ENCODE results near the gene TMEM108.

The TMEM108 gene

DNA sequence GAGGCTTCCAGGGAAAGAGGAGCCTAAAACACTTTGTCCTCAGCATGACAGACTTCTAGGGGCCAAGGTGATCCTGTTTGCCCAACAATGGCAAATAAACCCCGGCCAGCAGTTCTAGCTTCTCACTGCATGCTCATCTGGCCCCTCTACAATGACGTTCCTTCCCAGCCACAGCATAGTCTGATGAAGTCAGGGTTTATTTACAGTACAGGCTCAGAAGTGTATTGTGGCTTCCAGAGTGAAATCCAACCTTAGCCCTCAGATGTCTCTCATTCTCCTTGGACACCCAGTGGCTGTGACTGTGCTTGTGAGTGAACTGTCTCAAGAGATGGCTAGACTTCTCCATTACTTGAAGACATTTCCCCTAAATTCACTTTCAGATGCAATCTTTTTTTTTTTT is 402.5 kb downstream of the TMEM108 start:
- DNase-seq = no peak

DNA sequence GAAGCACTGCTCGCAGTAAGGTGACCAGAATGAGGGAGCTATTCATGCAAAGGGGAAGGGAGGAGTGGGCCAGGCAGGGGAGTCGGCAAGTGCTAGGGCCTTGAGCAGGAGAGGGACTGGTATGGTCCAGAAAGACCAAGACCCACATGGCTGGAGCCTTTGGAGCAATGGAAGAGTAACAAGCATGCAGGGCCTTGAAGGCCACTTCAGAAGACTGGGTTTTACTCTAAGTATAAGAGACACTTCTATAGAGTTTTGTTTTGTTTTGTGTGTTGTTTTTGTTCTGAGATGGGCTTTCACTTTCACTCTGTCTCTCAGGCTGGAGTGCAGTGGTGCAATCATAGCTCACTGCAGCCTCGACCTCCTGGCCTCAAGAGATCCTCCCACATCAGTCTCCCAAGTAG is 403.7 kb downstream of the TMEM108 start:
- DNase-seq = no peak

DNA sequence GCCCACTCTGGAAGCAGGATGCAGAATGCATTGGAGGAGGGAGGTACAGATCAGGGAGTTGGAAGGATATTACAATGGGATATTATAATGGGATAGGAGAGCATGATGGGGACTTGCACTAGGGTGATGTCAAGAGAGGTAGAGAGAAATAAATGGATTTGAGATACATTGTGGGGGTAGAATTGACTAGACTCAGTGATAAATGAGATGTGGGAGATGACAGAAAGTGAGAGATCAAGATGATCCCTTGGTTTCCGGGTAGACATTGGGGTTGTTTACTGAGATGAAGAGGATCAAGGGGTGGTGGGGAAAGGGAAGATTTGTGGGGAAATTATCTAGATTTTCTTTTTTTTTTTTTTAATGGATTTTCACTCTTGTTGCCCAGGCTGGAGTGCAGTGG is 404.3 kb downstream of the TMEM108 start:
- DNase-seq = no peak

DNA sequence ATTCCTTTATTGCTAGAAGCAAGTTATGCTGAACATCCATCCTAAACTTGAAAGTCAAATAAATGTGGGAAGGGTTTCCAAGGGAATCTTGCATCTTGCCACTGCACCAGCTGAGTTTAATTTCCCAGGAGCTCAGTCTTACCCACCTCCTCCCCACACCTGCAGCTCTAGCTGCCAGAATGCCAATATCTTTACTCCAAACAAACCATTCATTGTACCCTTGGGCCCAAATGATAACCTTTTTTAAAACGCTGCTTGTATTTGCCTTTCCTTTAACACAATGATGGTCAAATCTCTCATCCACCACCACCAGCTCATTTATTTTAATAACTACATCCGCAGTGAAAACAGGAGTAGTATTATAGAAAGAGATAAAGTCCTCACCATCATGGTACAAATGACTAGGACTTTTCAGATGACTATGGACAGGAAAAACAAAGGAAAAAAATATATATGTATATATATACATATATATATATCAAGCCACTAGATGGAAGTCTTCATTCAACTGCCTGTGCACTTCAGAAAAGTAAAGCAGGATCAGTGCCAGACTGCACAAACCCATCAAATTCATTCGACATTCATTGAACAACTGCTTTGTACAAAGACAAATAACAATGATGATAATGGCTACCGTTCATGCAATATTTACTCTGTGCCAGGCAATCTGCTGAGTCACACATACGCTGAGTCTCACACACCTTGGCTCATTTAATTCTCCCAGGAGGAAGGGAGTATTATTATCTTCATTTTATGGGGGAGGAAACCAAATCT is 405.6 kb downstream of the TMEM108 start:
- no peak for DNase-seq

DNA sequence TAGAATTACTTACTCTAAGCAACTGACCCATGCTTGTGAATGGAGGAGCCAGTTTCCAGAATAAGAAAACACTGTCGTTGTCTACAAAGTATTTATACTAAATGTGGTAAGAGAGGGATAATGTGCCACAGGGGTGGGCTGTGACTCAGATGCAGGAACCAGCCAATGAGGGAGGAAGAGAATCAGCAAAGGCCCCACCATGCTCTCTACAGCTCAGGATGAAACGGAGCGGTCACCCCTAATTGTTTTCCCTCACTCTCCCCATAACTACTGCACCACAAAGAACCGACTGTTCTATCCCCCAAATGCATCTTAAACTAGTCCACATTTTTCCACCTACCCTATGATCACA is 406.2 kb downstream of the TMEM108 start:
- no peak for DNase-seq

DNA sequence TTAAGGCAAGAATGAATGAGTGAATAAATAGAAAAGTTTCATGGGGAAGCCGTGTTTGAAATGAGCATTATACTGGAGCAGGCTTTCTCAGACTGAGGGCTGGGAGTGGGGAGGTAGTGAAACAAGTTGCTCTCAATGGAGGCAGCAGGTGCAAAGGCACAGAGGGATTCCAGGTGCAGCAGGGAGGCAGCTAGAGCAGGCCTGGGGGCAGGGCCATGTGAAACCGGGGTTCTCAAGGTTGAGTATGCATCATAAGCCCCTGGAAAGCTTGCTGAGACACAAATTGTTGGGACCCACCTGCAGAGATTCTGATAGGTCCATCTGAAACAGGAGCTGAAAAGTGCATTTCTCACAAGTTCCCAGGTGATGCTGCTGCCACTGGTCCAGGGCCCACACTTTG is 406.9 kb downstream of the TMEM108 start:
- no peak for DNase-seq
